ENCODE measurements around the gene SGPP2. TPM values are rescaled to one million over a fixed set of nuclear protein-coding genes. Genes with fewer than 3 reads are reported as not detected.

The SGPP2 gene
- total RNA-seq, 2 experiments from 2014 or later, result 0.55 to 0.67 TPM

- H3K27ac Mint-ChIP-seq, result no peak overlapping the region
- DNase-seq, result no peak
- H3K4me1 Mint-ChIP-seq, result no peaks in the 10 kb centered on the region
- ChIA-PET POLR2A (no interaction called here), CTCF (no interaction called here)
- H3K36me3 Mint-ChIP-seq (ENCODE audit: low read depth), result no peaks in the 10 kb centered on the region
- no peak overlapping the region for H3K4me3 Mint-ChIP-seq
- H3K9me3 Mint-ChIP-seq, result peaks cover 2% of the 10 kb centered on the region
- H3K27me3 Mint-ChIP-seq, result no peaks in the 10 kb centered on the region
These were observed 10.9 kb upstream of the SGPP2 start for GRCh38 chr2:222413295-222413911.

GRCh38 chr2:222418739-222419138 lies 5.6 kb upstream of the SGPP2 start:
- Mint-ChIP-seq H3K27me3 (peaks cover 20% of the 10 kb centered on the region), H3K4me1 (peaks cover 7% of the 10 kb centered on the region), H3K9me3 (no peaks in the 10 kb centered on the region), H3K27ac (no peak overlapping the region), H3K4me3 (no peak overlapping the region), H3K36me3 (ENCODE audit: low read depth) (peaks cover 3% of the 10 kb centered on the region)
- POLR2A ChIA-PET, result no interaction called here
- CTCF ChIA-PET, result no interaction called here
- no peak for DNase-seq

DNA sequence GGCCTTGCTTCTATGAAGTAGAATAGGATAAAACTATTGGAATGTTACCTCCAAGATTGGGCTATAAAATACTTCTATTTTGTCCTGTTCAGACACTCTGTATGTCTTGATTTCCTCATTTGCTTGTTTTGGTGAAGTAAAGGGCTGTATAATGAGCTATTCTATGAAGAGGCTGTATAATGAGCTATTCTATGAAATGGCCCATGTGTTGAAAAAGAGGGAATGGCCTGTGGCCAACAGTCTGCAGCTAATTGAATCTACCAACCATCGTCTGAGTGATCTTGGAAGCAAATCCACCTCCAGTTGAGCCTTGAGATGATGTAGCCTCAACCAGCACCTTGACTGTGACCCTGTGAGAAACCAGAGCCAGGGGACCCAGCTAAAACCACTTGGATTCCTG lies 3.8 kb upstream of the SGPP2 start:
- Mint-ChIP-seq H3K27me3 (peaks cover 31% of the 10 kb centered on the region), H3K4me3 (no peak overlapping the region), H3K36me3 (ENCODE audit: low read depth) (peaks cover 4% of the 10 kb centered on the region), H3K4me1 (peaks cover 17% of the 10 kb centered on the region), H3K27ac (no peak overlapping the region), H3K9me3 (no peaks in the 10 kb centered on the region)
- POLR2A ChIA-PET, result no interaction called here
- DNase-seq, result no peak
- CTCF ChIA-PET, result no interaction called here

DNA sequence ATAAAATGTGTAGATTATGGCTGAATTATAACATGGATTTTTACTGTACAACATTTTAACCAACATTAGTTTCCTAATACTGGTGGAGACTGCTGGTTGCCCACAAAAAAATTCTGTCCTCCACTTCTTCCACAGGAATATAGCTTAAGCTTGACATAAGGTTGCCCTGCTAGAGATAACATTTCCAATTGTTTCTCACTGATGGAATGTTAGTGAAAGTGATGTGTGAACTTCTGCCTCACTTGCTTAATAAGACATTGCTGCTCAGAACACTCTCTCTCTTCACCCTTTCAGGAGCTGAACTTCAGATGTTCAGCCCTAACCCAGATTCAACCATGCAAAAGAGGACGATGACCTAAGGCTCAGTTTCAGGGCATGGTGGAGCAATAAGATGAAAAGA lies 2.7 kb upstream of the SGPP2 start:
- DNase-seq, result no peak
- Mint-ChIP-seq H3K4me3 (no peak overlapping the region), H3K4me1 (peaks cover 17% of the 10 kb centered on the region), H3K27ac (no peak overlapping the region), H3K27me3 (peaks cover 40% of the 10 kb centered on the region), H3K36me3 (ENCODE audit: low read depth) (peaks cover 4% of the 10 kb centered on the region), H3K9me3 (no peaks in the 10 kb centered on the region)
- CTCF ChIA-PET, result interaction anchor here (1.0 to 1.6 kb wide), 3 partner anchors 11 to 103 kb away, joined by 4 read pairs; no protein-coding TSS in a partner anchor
- POLR2A ChIA-PET, result no interaction called here

DNA sequence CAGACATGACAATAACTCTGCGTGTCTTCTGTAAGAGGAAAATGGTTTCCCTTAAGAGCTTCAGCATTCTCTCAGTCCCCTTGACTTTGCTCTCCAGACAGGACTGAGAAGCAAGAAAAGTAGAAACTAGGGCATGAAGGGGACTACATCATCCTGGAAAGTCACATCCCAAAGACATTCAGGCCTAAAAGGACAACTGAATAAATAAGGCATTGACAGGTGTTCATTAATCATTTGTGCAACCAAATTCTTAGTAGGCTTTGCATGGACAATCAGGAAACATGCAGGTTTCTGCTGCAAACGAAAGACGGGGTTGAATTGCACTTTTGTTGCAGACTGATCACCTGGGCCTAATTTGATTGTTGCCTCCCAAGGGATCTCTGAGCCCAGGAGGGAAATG lies 1.2 kb upstream of the SGPP2 start:
- Mint-ChIP-seq H3K36me3 (ENCODE audit: low read depth) (peaks cover 4% of the 10 kb centered on the region), H3K4me1 (peaks cover 24% of the 10 kb centered on the region), H3K27ac (no peak overlapping the region), H3K27me3 (peaks cover 43% of the 10 kb centered on the region), H3K9me3 (no peaks in the 10 kb centered on the region), H3K4me3 (peak overlapping the region; percentile 75)
- ChIA-PET CTCF (interaction anchor here (1.6 kb wide), 1 partner anchor 71 kb away, joined by 4 read pairs; no protein-coding TSS in a partner anchor), POLR2A (no interaction called here)
- no peak for DNase-seq

DNA sequence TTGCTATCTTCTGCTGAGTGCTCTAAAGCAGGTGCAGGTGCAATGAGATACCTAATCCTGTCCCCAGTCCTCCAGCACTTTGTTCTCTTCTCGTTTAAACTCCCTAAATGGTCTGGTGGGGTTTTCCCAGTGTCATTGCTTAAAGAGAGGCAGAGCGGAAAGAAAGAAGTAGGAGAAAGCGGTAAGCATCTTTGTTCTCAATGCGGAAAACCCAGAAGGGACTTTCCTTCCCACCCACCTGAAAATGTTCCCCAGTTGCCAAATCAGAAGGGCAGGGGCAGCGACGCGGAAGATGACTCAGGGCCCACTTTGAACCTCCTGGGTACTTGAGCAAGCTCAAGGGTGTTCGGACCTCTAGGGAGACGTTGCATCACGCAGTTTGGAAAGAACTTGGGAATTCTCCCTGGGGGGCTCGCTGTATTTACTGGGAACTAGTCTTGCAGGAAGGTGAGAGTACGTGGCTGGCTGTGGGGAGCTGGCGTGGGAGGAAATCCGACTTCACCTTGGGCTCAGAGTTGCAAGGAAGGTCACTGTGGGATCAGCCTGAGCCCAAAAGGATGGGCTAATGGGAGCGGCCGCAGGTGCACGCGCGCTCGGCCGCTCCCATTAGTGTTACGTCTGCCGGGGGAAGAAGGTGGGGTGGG lies 589 bp upstream of the SGPP2 start:
- Mint-ChIP-seq H3K27ac (peak overlapping the region; percentile 58), H3K27me3 (peaks cover 43% of the 10 kb centered on the region), H3K4me3 (peak overlapping the region; percentile 75), H3K36me3 (ENCODE audit: low read depth) (peaks cover 4% of the 10 kb centered on the region), H3K4me1 (peaks cover 24% of the 10 kb centered on the region), H3K9me3 (no peaks in the 10 kb centered on the region)
- no peak for DNase-seq
- CTCF ChIA-PET, result no interaction called here
- POLR2A ChIA-PET, result no interaction called here

DNA sequence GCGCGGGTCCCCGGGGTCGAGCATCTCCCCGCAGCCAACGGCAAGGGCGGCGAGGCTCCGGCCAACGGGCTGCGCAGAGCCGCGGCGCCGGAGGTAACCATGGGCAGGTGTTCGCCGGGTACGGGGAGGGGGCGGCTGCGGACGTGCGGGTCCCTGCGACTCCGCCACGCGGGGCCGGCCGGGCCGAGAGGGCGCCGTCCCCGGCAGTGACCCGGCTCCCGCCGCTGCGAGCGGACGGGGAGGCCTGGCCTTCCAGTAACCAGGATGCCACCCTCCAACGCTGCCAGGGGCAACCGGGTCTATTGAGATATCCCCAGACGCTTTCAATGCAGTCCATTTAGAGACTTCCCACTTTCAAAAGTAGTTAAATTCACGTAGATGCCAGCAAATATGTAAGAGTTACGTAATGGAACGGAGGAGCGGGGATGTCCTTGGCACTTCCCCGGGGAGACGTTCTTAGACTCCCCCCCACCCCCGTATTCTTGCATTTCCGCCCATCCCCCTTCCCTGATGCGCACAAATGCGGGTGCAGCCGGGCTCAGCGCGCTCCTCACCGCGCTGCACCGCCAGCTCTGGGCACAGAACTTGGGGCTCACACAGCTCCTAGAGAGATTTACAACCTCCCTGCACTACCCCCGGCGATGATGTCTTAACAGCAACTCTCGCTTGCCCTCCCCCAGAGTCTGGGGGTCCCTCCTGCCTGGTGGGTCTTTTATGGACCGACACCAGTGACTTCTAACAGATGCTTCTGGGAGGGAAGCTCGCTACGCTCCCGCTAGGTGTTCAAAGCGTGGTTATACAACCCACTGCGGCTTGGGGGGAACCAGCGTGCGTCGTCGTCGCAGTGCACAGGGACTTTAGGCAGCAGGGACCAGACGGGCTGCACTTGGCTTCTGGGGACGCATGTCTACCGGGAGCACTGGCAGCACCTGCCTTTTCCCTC lies 657 bp downstream of the SGPP2 start:
- ChIA-PET CTCF (no interaction called here), POLR2A (no interaction called here)
- peaks cover 24% of the 10 kb centered on the region for H3K4me1 Mint-ChIP-seq
- H3K27me3 Mint-ChIP-seq, result peaks cover 43% of the 10 kb centered on the region
- peaks cover 4% of the 10 kb centered on the region for H3K36me3 Mint-ChIP-seq (ENCODE audit: low read depth)
- peak overlapping the region; percentile 72 for H3K4me3 Mint-ChIP-seq
- H3K9me3 Mint-ChIP-seq, result peaks cover 2% of the 10 kb centered on the region
- no peak overlapping the region for H3K27ac Mint-ChIP-seq
- DNase-seq, result peak; percentile 11

- H3K27me3 Mint-ChIP-seq, result peaks cover 33% of the 10 kb centered on the region
- H3K4me3 Mint-ChIP-seq, result peak overlapping the region; percentile 1
- no peak for DNase-seq
- peaks cover 2% of the 10 kb centered on the region for H3K9me3 Mint-ChIP-seq
- peak overlapping the region; percentile 76 for H3K27ac Mint-ChIP-seq
- ChIA-PET POLR2A (no interaction called here), CTCF (no interaction called here)
- H3K4me1 Mint-ChIP-seq, result peaks cover 24% of the 10 kb centered on the region
- peaks cover 4% of the 10 kb centered on the region for H3K36me3 Mint-ChIP-seq (ENCODE audit: low read depth)
These were observed 3.4 kb downstream of the SGPP2 start for GRCh38 chr2:222427646-222428301.

DNA sequence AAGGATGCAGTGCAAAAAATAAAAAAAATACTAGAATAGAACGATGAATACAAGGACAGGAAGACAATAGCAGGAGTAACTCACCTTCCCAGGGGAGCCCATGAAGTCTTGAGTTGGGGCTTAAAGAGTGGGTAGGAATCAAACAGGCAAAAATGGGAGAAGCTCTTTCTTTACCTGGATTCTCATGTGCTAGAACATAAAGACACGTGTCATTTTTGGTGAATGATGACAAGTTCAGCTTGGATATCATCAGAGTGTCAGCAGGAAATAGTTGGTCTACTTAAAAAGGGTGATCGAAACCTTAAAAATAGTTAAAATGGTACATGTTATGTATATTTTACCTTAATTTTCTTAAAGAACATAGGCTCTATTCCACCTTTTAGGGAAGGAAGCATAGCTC lies 5.7 kb downstream of the SGPP2 start:
- Mint-ChIP-seq H3K4me1 (peaks cover 11% of the 10 kb centered on the region), H3K9me3 (peaks cover 2% of the 10 kb centered on the region), H3K4me3 (no peak overlapping the region), H3K36me3 (ENCODE audit: low read depth) (no peaks in the 10 kb centered on the region), H3K27me3 (peaks cover 17% of the 10 kb centered on the region), H3K27ac (no peak overlapping the region)
- DNase-seq, result no peak
- POLR2A ChIA-PET, result no interaction called here
- CTCF ChIA-PET, result interaction anchor here (0.6 kb wide), 1 partner anchor 437 kb away, joined by 4 read pairs; no protein-coding TSS in a partner anchor

GRCh38 chr2:222430681-222431080 lies 6.3 kb downstream of the SGPP2 start:
- POLR2A ChIA-PET, result no interaction called here
- peaks cover 2% of the 10 kb centered on the region for H3K9me3 Mint-ChIP-seq

GRCh38 chr2:222431869-222432268 lies 7.5 kb downstream of the SGPP2 start:
- peaks cover 6% of the 10 kb centered on the region for H3K4me1 Mint-ChIP-seq
- H3K27ac Mint-ChIP-seq, result no peak overlapping the region
- H3K36me3 Mint-ChIP-seq (ENCODE audit: low read depth), result no peaks in the 10 kb centered on the region
- peaks cover 1% of the 10 kb centered on the region for H3K27me3 Mint-ChIP-seq
- ChIA-PET CTCF (no interaction called here), POLR2A (no interaction called here)
- H3K4me3 Mint-ChIP-seq, result no peak overlapping the region
- peaks cover 2% of the 10 kb centered on the region for H3K9me3 Mint-ChIP-seq
- DNase-seq, result no peak

More at GRCh38 chr2:222430681-222431080, 6.3 kb downstream of the SGPP2 start:
- no peaks in the 10 kb centered on the region for H3K36me3 Mint-ChIP-seq (ENCODE audit: low read depth)
- no peak overlapping the region for H3K4me3 Mint-ChIP-seq
- H3K27ac Mint-ChIP-seq, result no peak overlapping the region
- no peak for DNase-seq
- CTCF ChIA-PET, result no interaction called here
- peaks cover 11% of the 10 kb centered on the region for H3K27me3 Mint-ChIP-seq
- peaks cover 7% of the 10 kb centered on the region for H3K4me1 Mint-ChIP-seq

DNA sequence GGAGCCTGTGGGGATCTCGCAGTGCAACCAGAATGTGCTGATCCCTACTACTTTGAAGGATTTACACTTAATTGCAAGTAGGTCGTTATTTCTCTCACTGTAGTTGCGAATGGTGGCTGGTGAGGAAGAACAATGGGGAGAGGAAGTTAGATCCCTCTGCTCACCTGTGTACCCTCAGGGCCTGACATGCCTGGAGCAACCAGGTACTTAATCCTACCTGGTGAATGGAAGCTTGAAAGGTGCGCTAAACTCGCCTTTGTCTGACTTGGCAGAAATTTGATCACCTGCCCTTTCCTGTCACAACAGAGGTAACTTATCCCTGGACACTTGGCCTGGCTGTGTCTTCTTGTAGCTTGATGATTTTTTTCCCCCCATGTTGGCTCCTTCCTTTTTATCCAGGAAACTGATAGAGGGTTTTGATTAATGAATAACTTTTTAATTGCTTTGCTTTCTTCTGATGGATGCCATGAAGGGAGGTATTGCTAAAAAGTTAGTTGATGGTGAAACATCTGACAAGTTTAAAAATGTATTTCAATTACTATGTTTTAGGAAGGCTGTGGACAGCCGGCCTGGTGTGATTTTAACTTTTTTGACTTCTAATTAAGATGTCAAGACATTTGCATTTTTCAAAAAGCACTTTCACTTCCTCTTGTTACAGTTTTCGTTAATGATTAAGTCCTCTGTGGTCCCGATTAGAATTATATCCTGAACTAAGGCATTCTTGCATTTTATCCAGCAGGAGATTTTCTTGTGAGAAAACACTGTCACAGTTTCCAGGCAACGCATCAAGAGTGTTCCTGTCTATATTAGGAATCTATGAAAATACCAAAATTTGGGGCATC lies 9.2 kb downstream of the SGPP2 start:
- H3K9me3 Mint-ChIP-seq, result peaks cover 2% of the 10 kb centered on the region
- no peaks in the 10 kb centered on the region for H3K27me3 Mint-ChIP-seq
- no peak overlapping the region for H3K4me3 Mint-ChIP-seq
- POLR2A ChIA-PET, result no interaction called here
- CTCF ChIA-PET, result no interaction called here
- H3K4me1 Mint-ChIP-seq, result no peaks in the 10 kb centered on the region
- no peaks in the 10 kb centered on the region for H3K36me3 Mint-ChIP-seq (ENCODE audit: low read depth)
- no peak overlapping the region for H3K27ac Mint-ChIP-seq
- DNase-seq, result no peak

Measured in activated CD4-positive, alpha-beta T cell treated with anti-CD3 and anti-CD28 coated beads, Interleukin-2, amount 10 ng/mL, durations not matched to agents 7 days and 5 days (primary cell).